Right hindlimb (tissue), 1 donor: ENCODE data around the gene INPP4B.
A peak's percentile ranks its signal among the peaks of the same experiment; 100 is the strongest.

ENCODE experiments used
- DNase-seq: peaks from one replicate; pipeline ENCODE4 v3.0.0-alpha.2; 2018

INPP4B gene

GRCh38 chr4:142329313-142329712 lies 516.8 kb downstream of the INPP4B start:
- DNase-seq: no peak

GRCh38 chr4:142326181-142326580 lies 519.9 kb downstream of the INPP4B start:
- DNase-seq: no peak

GRCh38 chr4:142324572-142324971 lies 521.5 kb downstream of the INPP4B start:
- no peak for DNase-seq

- DNase-seq: no peak
Observed at GRCh38 chr4:142322996-142323395, 523.1 kb downstream of the INPP4B start.

GRCh38 chr4:142318280-142318679 lies 527.8 kb downstream of the INPP4B start:
- DNase-seq: no peak

GRCh38 chr4:142316913-142317312 lies 529.2 kb downstream of the INPP4B start:
- no peak for DNase-seq

- no peak for DNase-seq
Observed at GRCh38 chr4:142316025-142316424, 530.1 kb downstream of the INPP4B start.

- no peak for DNase-seq
Observed at GRCh38 chr4:142314686-142315085, 531.4 kb downstream of the INPP4B start.

GRCh38 chr4:142314247-142314646 lies 531.9 kb downstream of the INPP4B start:
- DNase-seq: no peak

- no peak for DNase-seq
Observed at GRCh38 chr4:142312391-142312790, 533.7 kb downstream of the INPP4B start.

GRCh38 chr4:142311916-142312315 lies 534.2 kb downstream of the INPP4B start:
- no peak for DNase-seq

- no peak for DNase-seq
Observed at GRCh38 chr4:142309772-142310171, 536.3 kb downstream of the INPP4B start.

- peak; percentile 25 for DNase-seq
Observed at GRCh38 chr4:142307857-142308256, 538.2 kb downstream of the INPP4B start.

- no peak for DNase-seq
Observed at GRCh38 chr4:142297313-142297712, 548.8 kb downstream of the INPP4B start.

- DNase-seq: no peak
Observed at GRCh38 chr4:142293536-142293935, 552.6 kb downstream of the INPP4B start.

GRCh38 chr4:142292231-142292630 lies 553.9 kb downstream of the INPP4B start:
- DNase-seq: no peak

GRCh38 chr4:142291299-142292050 lies 554.6 kb downstream of the INPP4B start:
- DNase-seq: no peak

GRCh38 chr4:142287371-142287770 lies 558.7 kb downstream of the INPP4B start:
- no peak for DNase-seq

GRCh38 chr4:142285222-142285583 lies 560.9 kb downstream of the INPP4B start:
- DNase-seq: no peak

- no peak for DNase-seq
Observed at GRCh38 chr4:142284402-142285221, 561.5 kb downstream of the INPP4B start.

GRCh38 chr4:142282870-142283431 lies 563.1 kb downstream of the INPP4B start:
- no peak for DNase-seq

GRCh38 chr4:142281999-142282398 lies 564.1 kb downstream of the INPP4B start:
- DNase-seq: no peak

- DNase-seq: no peak
Observed at GRCh38 chr4:142278663-142279062, 567.4 kb downstream of the INPP4B start.

- DNase-seq: no peak
Observed at GRCh38 chr4:142278171-142278570, 567.9 kb downstream of the INPP4B start.
